Mononuclear cell (primary cell): ENCODE measurements around the gene XK. TPM values are rescaled to one million over a fixed set of nuclear protein-coding genes. Genes with fewer than 3 reads are reported as not detected.
"Not testable (repeated sequence)": the region's sequence is repeated elsewhere in the genome, so short reads cannot be mapped to it uniquely, and the experiment has no call there.

Source experiments
- H3K27me3 ChIP-seq: 2 replicates; pipeline ENCODE4 v1.6.0; 2011; ENCODE audit warnings: low read length, control low read depth; ENCODE audit not compliant: insufficient read depth
- H3K4me1 ChIP-seq: 2 replicates; pipeline ENCODE4 v1.5.1; 2011; ENCODE audit warnings: mild to moderate bottlenecking, low read length, control low read depth; ENCODE audit not compliant: insufficient read depth
- H3K4me3 ChIP-seq: 2 replicates; pipeline ENCODE4 v1.5.1; 2011; ENCODE audit warnings: mild to moderate bottlenecking, low read length, moderate library complexity
- H3K9me3 ChIP-seq: 2 replicates; pipeline ENCODE4 v1.5.1; 2011; ENCODE audit warnings: low read depth, mild to moderate bottlenecking, control low read depth, low read length
- total RNA-seq: library from RNA; depleted of rRNA; stranded (reverse); fragments of >200 nt; gene quantifications from one replicate; pipeline ENCODE4 v1.2.3, GENCODE V29; 2012

XK gene, protein sequence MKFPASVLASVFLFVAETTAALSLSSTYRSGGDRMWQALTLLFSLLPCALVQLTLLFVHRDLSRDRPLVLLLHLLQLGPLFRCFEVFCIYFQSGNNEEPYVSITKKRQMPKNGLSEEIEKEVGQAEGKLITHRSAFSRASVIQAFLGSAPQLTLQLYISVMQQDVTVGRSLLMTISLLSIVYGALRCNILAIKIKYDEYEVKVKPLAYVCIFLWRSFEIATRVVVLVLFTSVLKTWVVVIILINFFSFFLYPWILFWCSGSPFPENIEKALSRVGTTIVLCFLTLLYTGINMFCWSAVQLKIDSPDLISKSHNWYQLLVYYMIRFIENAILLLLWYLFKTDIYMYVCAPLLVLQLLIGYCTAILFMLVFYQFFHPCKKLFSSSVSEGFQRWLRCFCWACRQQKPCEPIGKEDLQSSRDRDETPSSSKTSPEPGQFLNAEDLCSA
- total RNA-seq, result 3.6 TPM

DNA sequence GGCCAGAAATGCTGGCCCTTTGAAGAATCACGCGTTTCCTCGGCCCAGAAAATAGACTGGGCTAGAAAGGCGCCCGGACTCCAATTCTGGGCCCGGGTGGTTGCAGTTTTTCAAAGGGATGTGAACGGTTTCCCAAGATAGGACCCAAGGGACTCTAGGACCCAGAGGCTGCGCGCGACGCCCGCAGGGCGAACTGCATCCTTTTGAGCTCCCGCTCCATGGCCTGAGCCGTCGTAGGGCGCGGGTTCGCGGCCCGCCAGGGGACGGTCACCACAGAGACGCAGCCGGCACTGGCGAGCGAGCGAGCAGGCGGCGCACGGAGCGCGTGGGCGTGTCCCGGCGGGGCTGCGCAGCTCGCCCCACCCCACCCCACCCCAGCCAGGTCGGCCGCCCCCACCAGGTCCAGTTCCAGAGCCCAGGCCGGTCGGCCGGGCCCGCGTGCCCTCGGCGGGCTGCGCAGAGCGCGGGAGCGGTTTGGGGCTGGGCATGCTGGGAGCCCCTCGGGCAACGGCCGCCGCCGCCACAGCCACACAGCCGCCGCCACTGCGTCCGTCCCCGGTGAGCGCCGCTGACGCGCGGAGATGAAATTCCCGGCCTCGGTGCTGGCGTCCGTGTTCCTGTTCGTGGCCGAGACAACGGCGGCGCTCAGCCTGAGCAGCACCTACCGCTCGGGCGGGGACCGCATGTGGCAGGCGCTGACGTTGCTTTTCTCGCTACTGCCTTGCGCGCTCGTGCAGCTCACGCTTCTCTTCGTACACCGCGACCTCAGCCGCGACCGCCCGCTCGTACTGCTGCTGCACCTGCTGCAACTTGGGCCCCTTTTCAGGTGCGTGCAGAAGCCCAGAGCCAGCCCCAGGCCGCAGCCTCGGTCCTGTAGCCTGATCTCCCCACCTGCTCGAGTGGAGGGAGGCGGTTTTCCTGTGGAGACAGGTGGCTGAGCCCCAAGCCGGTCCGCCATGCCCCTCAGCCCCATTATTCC lies at the start of gene XK:
XK (plus strand) TSS at position 411 of the 979 bp plus-strand sequence; CDS start at position 582, 171 bp downstream.
- H3K4me1 ChIP-seq, result peaks cover 4% of the 10 kb centered on the region
- peaks cover 4% of the 10 kb centered on the region for H3K27me3 ChIP-seq
- H3K9me3 ChIP-seq, result no peaks in the 10 kb centered on the region
- peak within 1 kb of the TSS; percentile 16 for H3K4me3 ChIP-seq

DNA sequence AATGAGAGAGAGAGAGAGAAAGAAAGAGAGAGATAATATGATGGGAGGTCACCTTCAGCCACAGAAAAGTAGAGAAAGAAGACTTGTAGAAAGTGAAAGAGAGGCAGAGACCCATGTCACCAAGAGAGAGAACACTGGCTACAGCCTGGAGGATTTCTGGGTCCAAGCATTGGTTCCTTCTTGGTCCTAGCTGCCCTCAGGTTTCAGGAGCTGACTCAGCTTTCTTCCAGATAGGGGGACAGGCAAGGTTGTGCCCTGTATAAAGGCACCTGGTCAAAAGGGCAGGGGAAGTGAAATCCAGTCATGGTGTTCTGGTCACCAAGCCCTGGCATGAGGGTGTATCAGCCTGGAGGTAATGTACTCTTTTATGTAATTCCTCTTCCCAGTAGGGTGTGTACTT lies 47.5 kb upstream of the XK start:
- no peak overlapping the region for H3K4me3 ChIP-seq
- no peaks in the 10 kb centered on the region for H3K4me1 ChIP-seq
- H3K27me3 ChIP-seq, result no peaks in the 10 kb centered on the region

DNA sequence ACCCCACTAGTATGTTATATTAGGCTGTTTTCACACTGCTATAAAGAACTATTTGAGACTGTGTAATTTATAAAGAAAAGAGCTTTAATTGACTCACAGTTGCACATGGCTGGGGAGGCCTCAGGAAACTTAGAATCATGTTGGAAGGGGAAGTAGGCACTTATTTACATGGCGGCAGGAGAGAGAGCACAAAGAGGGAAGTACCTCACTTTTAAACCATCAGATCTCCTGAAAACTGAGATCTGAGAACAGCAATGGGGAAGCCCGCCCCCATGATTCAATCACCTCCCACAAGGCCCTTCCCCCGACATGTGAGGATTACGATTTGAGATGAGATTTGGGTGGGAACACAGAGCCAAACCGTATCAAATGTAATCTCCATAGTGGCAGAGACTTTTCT lies 45.4 kb upstream of the XK start:
- Histone ChIP-seq H3K4me1 (no peaks in the 10 kb centered on the region), H3K9me3 (no peaks in the 10 kb centered on the region), H3K4me3 (no peak overlapping the region), H3K27me3 (no peaks in the 10 kb centered on the region)

More for the DNA sequence above, 47.5 kb upstream of the XK start:
- H3K9me3 ChIP-seq, result no peaks in the 10 kb centered on the region

DNA sequence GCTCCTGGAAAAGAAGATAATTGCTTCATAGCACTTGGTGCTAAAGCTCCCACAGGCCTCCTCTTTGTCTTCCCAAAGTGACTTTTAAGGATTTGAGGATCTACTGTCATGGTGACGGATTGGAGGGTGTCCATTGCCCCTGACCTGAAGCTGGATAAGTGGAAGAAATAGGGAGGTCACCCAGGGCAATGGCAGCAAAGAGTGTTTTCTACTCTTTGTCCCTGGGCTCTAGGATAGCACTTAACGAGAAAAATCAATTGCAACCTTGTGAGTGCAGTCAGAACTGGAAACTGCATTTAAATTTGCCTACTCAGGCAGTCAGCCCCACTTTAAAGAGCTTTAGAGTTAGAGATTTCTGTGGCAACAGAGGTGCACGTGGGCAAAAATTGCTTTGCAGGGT lies 43.7 kb upstream of the XK start:
- H3K9me3 ChIP-seq, result no peaks in the 10 kb centered on the region
- no peak overlapping the region for H3K4me3 ChIP-seq
- H3K27me3 ChIP-seq, result no peaks in the 10 kb centered on the region
- H3K4me1 ChIP-seq, result no peaks in the 10 kb centered on the region

DNA sequence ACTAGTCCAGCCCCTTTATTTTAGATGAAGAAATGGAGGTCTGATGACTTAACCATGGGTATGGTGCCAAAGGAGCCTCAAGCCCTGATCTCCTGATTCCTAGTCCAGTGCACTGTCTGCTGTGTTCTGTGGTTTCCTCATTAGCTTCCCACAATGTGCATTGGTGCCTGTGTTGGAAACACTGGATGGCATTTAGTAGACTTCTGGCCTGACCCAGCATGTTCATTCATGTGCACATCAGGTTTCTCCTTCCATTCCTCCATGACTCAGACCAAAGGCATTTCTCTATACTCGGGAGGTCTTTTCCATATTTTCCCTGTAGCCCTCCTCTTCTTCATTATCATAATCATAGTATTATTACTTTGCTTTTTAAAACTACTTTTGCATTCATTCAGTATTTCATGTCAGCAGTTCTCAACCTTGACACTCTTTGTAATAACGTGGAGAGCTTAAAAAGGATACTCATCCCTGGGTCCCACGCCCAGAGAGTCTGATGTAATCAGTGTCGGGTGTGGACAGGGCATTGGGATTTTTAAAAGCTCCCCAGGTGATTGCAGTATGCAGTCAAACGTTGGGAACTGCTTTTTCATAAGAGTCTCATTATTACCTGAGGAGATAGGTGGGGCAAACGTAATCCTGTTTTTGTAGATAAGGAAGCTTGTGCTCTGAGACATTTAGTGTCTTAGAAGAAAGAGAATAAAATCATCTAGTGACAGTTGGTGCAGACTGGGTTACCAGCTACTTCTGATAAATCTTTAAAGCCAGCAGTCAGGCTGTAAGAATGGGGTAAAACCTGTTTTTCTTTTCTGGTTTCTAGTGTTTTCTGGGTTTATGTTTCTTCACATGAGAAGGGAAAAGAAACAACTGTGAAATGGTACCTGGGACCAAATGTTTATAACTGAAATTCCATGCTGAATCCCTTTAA lies 40.9 kb upstream of the XK start:
- H3K4me1 ChIP-seq, result no peaks in the 10 kb centered on the region
- H3K27me3 ChIP-seq, result no peaks in the 10 kb centered on the region
- no peak overlapping the region for H3K4me3 ChIP-seq
- no peaks in the 10 kb centered on the region for H3K9me3 ChIP-seq

DNA sequence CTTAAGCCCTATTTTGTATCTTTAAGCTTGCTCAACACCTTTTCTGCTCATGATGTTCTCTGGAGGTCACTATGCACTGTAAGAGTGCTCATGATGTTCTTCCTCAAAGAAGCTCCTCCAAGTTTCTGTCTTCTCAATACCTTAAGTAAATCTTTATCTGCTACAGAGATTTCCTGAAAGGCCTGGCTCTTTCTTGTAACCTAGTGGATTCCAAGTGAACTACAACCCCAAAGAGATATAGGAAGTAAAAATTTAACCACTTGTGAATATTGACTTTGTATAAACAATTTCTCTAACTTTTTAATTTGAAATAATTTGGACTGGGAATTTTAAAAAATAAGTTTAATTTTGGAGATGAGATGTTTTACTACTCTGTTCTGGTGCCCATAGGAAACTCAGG lies 39.3 kb upstream of the XK start:
- Histone ChIP-seq H3K9me3 (no peaks in the 10 kb centered on the region), H3K27me3 (no peaks in the 10 kb centered on the region), H3K4me1 (no peaks in the 10 kb centered on the region), H3K4me3 (no peak overlapping the region)

DNA sequence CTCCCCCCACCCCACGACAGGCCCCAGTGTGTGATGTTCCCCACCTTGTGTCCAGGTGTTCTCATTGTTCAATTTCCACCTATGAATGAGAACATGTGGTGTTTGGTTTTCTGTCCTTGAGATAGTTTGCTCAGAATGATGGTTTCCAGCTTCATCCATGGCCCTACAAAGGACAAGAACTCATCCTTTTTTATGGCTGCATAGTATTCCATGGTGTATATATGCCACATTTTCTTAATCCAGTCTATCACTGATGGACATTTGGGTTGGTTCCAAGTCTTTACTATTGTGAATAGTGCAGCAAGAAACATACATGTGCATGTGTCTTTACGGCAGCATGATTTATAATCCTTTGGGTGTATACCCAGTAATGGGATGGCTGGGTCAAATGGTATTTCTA lies 34.7 kb upstream of the XK start:
- not testable (repeated sequence) for H3K4me3 ChIP-seq, H3K27me3 ChIP-seq, H3K9me3 ChIP-seq, H3K4me1 ChIP-seq

DNA sequence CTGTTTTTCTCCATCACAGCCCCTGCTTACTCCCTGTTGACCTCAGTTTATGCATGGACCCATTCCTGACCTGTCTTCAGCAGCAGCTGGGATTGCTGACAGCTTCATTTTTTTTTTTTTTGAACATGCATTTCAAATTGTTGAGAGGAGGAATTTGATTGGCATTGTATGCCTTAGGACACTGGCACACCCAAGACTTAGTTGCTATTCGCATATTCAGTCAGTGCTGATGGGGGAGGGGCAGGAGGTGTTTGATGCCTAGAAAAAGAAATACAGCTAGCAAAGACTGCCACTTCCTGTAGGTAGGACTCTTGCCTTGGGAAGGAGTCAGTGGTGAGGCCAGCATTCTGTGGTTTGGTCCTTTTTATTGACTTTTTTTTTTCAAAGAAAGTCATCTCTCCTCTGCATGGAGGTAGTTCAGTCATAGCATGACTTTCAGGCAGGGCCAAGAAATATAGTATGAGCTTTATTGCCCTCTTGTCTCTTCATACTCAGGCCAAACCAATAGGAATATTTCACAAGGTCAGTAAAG lies 33.6 kb upstream of the XK start:
- Histone ChIP-seq H3K27me3 (no peaks in the 10 kb centered on the region), H3K4me1 (no peaks in the 10 kb centered on the region), H3K9me3 (no peaks in the 10 kb centered on the region), H3K4me3 (no peak overlapping the region)

DNA sequence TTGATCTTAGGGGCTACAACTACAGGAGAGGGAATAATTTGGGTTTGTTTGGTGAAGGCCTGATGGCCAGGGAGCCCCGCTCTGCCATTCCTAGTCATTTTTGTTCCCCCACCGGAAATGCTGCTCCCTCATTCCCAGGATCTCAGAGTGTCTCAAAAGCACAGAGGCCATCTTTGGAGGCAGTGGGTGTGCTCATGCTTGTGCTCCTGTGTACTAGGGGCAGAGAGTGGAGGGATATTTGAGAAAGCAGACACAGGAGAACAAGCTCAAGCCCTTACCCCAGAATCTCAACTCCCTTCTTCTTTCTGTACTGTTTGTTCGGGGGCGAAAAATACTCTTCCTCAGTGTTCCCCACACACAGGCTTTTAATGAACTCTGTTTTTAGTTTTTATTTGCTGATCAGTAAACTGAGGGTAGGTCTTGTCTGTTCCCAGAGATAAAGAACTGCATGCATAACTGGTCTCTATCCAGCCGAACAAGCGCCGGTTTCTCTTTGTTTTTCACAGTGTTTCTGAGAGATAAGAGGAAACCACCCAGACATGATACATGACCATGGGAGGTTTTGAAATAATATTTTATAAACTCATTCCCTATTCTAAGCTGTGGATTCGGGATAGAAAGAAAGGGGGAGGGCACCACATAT lies 32.9 kb upstream of the XK start:
- H3K9me3 ChIP-seq, result no peaks in the 10 kb centered on the region
- H3K27me3 ChIP-seq, result no peaks in the 10 kb centered on the region
- no peaks in the 10 kb centered on the region for H3K4me1 ChIP-seq
- H3K4me3 ChIP-seq, result no peak overlapping the region

DNA sequence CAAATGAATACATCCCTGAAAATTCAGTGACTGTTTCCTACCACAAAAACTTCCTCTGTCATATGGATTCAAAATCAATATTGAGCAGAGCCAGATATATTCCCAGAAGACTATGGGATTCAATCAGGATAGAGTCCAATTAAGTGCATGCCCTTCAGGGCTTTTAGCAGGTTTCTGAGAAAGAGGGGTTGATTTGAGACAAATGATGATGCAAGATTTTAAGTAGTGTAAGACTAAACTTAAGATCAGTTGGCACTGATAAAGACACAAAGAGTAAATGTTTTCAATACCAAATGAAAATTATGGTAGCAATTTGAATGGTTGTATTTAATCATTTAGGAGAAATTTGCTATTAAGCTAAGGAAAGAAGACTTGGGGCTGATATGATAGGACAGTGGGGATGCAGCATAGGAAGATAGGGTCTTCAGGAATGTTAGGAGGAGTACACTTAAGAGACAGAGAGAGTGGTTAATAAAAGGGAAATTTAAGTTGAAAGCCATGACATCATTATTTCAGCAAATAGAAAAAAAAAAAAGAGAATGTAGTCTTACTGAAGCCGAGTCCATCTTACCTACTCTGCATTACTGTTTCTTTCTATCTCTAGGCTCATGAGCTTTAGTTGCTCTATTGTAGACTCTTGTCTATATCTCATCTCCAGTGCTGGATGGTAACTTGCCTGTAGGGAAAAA lies 32.0 kb upstream of the XK start:
- Histone ChIP-seq H3K9me3 (no peaks in the 10 kb centered on the region), H3K4me3 (no peak overlapping the region), H3K27me3 (no peaks in the 10 kb centered on the region), H3K4me1 (no peaks in the 10 kb centered on the region)

DNA sequence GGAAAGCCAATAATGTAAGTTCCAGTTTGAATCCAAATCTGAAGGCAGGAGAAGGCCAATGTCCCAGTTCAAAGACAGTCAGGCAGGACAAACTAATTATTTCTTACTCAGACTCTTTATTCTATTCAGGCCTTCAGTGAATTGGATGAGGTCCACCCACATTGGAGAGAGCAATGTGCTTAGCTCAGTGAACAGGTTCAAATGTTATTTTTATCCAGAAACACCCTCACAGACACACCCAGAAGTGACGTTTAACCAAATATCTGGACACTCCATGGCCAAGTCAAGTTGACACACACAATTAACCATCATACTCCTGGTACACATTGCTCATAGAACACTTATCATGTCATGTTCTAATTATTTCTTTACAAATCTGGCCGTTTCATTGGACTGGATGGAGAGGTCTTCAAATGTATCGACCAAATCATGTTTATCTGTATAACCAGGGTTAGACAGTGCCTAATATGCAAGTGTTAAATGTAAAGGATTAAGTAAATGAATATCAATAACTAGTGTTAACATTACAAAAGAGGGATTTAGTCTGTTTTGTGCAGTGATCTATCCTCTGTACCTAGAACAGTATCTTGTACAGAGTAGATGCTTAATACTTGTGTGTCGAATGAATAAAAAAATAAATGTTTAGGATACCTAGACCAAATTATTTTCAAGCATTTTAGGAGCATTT lies 27.1 kb upstream of the XK start:
- H3K27me3 ChIP-seq, result no peaks in the 10 kb centered on the region
- no peak overlapping the region for H3K4me3 ChIP-seq
- H3K4me1 ChIP-seq, result no peaks in the 10 kb centered on the region
- no peaks in the 10 kb centered on the region for H3K9me3 ChIP-seq

DNA sequence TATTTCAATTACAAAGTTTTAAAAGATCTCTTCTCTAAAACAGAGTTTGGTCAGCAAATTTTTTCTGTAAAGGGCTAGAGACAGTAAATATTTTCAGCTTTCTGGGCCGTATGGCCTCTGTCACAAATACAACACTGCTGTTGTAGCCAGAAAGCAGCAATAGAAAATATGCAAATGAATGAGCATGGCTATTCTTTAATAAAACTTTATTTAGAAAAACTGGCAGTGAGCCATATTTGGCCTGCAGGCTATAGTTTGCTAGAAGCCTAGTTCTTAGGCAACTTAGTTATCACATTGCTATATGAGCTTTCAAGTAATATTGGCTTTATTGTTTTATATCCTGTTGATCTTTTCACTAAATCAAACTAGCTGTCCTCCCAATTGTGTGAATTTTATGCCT lies 26.5 kb upstream of the XK start:
- no peak overlapping the region for H3K4me3 ChIP-seq
- H3K9me3 ChIP-seq, result no peaks in the 10 kb centered on the region
- no peaks in the 10 kb centered on the region for H3K27me3 ChIP-seq
- H3K4me1 ChIP-seq, result no peaks in the 10 kb centered on the region

DNA sequence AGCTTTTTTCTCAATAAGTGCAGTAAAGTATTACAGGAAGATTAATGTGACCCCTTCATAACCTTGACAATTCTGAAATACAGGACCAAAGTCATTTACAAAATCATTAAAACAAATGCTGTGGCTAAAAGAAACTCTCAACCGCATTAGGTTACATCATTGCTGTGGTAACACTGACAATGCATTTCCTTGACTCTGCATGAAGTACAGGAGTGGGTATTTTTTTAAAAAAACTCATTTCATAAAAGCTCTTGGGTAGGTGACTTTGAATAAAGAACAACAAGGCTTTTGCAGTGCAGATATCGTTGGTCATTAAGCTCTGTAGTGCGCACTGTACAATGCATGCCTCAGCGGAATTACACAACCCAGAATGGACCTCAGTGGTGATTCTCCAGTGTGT lies 23.4 kb upstream of the XK start:
- Histone ChIP-seq H3K4me1 (no peaks in the 10 kb centered on the region), H3K4me3 (no peak overlapping the region), H3K27me3 (no peaks in the 10 kb centered on the region), H3K9me3 (no peaks in the 10 kb centered on the region)
